Naive thymus-derived CD4-positive, alpha-beta T cell (primary cell): ENCODE results near the gene UPF2. TPM values are rescaled to one million over a fixed set of nuclear protein-coding genes. Genes with fewer than 3 reads are reported as not detected.

Experiments
- ATAC-seq: fragments of 150-1000 bp; cut with Tn5 transposase; 2 replicates; pipeline ENCODE4 v1.10.0; 2021; ENCODE audit warnings: mild to moderate bottlenecking, moderate library complexity
- CTCF ChIA-PET: fragments of 350-600 bp; sonication (Branson Sonifier 250); formaldehyde crosslinking; loops from one replicate; lab custom pipeline; 2021; ENCODE audit warnings: antibody characterized with exemption; lab: Charles Lee
- POLR2A ChIA-PET: fragments of 350-600 bp; sonication (Branson Sonifier 250); formaldehyde crosslinking; loops from one replicate; lab custom pipeline; 2021; ENCODE audit warnings: antibody characterized with exemption, inconsistent platforms; lab: Charles Lee
- DNase-seq, 9 donors: peaks; one replicate each; pipeline versions ENCODE4 v3.0.0 to v3.0.0-alpha.2; 2020 to 2022; ENCODE audit warnings: mixed read lengths in 1 of 9
- H3K27ac ChIP-seq: one replicate; pipeline ENCODE4 v1.7.0; 2013; ENCODE audit warnings: mild to moderate bottlenecking, low read depth, low read length, moderate library complexity
- H3K27me3 ChIP-seq, 2 donors: one replicate each; pipeline ENCODE4 v1.7.0; 2013; ENCODE audit warnings: low read length in 2 of 2, mild to moderate bottlenecking in 2 of 2, moderate library complexity in 2 of 2; ENCODE audit not compliant: control insufficient read depth in 2 of 2, insufficient read depth in 2 of 2
- H3K36me3 ChIP-seq, 3 experiments: 1 replicate in 2 of 3; 2 replicates in 1 of 3; pipeline ENCODE4 v1.7.0; 2013; ENCODE audit warnings: low read length in 3 of 3, mild to moderate bottlenecking in 3 of 3, moderate library complexity in 1 of 3; ENCODE audit not compliant: insufficient read depth in 3 of 3, control insufficient read depth in 2 of 3
- H3K4me1 ChIP-seq, 2 donors: one replicate each; pipeline ENCODE4 v1.7.0; 2013; ENCODE audit warnings: low read length in 2 of 2, mild to moderate bottlenecking in 2 of 2, moderate library complexity in 1 of 2; ENCODE audit not compliant: control insufficient read depth in 2 of 2, insufficient read depth in 2 of 2
- H3K4me3 ChIP-seq: 2 replicates; pipeline ENCODE4 v1.7.0; 2013; ENCODE audit warnings: mild to moderate bottlenecking, low read length
- H3K9me3 ChIP-seq, 3 experiments: 1 replicate in 2 of 3; 2 replicates in 1 of 3; pipeline ENCODE4 v1.7.0; 2013; ENCODE audit warnings: low read length in 3 of 3; ENCODE audit not compliant: control insufficient read depth in 2 of 3
- H3K27ac Mint-ChIP-seq, 9 donors: one replicate each; pipeline ENCODE4 v1.8.0; 2020 to 2022; ENCODE audit warnings: mixed read lengths in 9 of 9, mild to moderate bottlenecking in 8 of 9, moderate library complexity in 5 of 9, inconsistent platforms in 2 of 9
- H3K27me3 Mint-ChIP-seq, 5 donors: one replicate each; pipeline ENCODE4 v1.8.0; 2021 to 2022; ENCODE audit warnings: mixed read lengths in 5 of 5, mild to moderate bottlenecking in 1 of 5
- H3K36me3 Mint-ChIP-seq, 5 donors: one replicate each; pipeline ENCODE4 v1.8.0; 2020 to 2022; ENCODE audit warnings: mixed read lengths in 5 of 5, mild to moderate bottlenecking in 3 of 5, inconsistent platforms in 1 of 5
- H3K4me1 Mint-ChIP-seq, 7 donors: one replicate each; pipeline ENCODE4 v1.8.0; 2020 to 2022; ENCODE audit warnings: mixed read lengths in 7 of 7, mild to moderate bottlenecking in 3 of 7, inconsistent platforms in 1 of 7
- H3K4me3 Mint-ChIP-seq, 10 donors: one replicate each; pipeline ENCODE4 v1.8.0; 2020 to 2022; ENCODE audit warnings: mild to moderate bottlenecking in 10 of 10, mixed read lengths in 10 of 10, moderate library complexity in 6 of 10, inconsistent platforms in 2 of 10
- H3K9me3 Mint-ChIP-seq, 11 donors: one replicate each; pipeline ENCODE4 v1.8.0; 2020 to 2022; ENCODE audit warnings: mixed read lengths in 11 of 11, mild to moderate bottlenecking in 4 of 11, inconsistent platforms in 1 of 11, moderate library complexity in 1 of 11
- intact Hi-C, 2 donors: fragments of 100-400 bp; cut with micrococcal nuclease; formaldehyde crosslinking; loops; one replicate each; pipeline ENCODE4 v1.15.1; 2023
- polyA plus RNA-seq, 2 donors: library from polyadenylated mRNA; unstranded; fragments of 300-500 nt; fragmentation: Illumina TruSeq; gene quantifications; one replicate each; pipeline ENCODE4 v1.2.3, GENCODE V29; 2021
- total RNA-seq, 6 experiments: library from RNA in 5 of 6; stranded (reverse) in 5 of 6; gene quantifications; 1 replicate in 5 of 6; 2 replicates in 1 of 6; pipeline ENCODE4 v1.2.3 and lab custom pipeline; 2021 to 2026

UPF2 gene
- total and polyA plus RNA-seq, 7 experiments from 2014 or later = 9.0 to 40.5 (median 29.5) TPM

GRCh38 chr10:12027539-12027938 lies 15.1 kb downstream of the UPF2 start:
- Histone ChIP-seq H3K27me3 (no peaks in the 10 kb centered on the region), H3K27ac (no peak overlapping the region), H3K4me1 (peaks cover 0 to 7% of the 10 kb centered on the region in 2 donors), H3K4me3 (no peak overlapping the region), H3K36me3 (peaks cover 0 to 39% (median 4%) of the 10 kb centered on the region in 3 experiments), H3K9me3 (no peaks in the 10 kb centered on the region)
- intact Hi-C loops = loop anchor here (2.0 to 5.0 kb wide), 2 partner anchors 13 to 40 kb away; partner anchors contain the start of gene DHTKD1 (in 2 of the 2)
- Mint-ChIP-seq H3K9me3 (no peaks in the 10 kb centered on the region), H3K4me1 (peaks cover 17 to 63% (median 57%) of the 10 kb centered on the region in 7 donors), H3K4me3 (peak overlapping the region in 2 of 10 donors; percentile 1 to 9), H3K36me3 (peaks cover 9 to 42% (median 30%) of the 10 kb centered on the region in 5 donors), H3K27ac (peak overlapping the region in 1 of 9 donors; percentile 3), H3K27me3 (no peaks in the 10 kb centered on the region)
- ATAC-seq (no peak), DNase-seq (no peak)
- POLR2A ChIA-PET = no interaction called here
- CTCF ChIA-PET = no interaction called here

- H3K27ac ChIP-seq = no peak overlapping the region
- H3K4me1 Mint-ChIP-seq = peaks cover 20 to 58% (median 55%) of the 10 kb centered on the region in 7 donors
- no peak overlapping the region for H3K4me3 ChIP-seq
- H3K27ac Mint-ChIP-seq = peak overlapping the region in 2 of 9 donors; percentile 25 to 62
- no peak for DNase-seq
- no peaks in the 10 kb centered on the region for H3K9me3 Mint-ChIP-seq
- H3K36me3 ChIP-seq = peaks cover 0 to 31% (median 4%) of the 10 kb centered on the region in 3 experiments
- no peak for ATAC-seq
- H3K27me3 Mint-ChIP-seq = no peaks in the 10 kb centered on the region
- H3K9me3 ChIP-seq = no peaks in the 10 kb centered on the region
- intact Hi-C loops = loop anchor here (5.0 kb wide), 1 partner anchor 42 kb away; the partner anchor contains the start of gene DHTKD1 (in 2 of the 2)
- ChIA-PET CTCF (interaction anchor here (1.0 kb wide), 1 partner anchor 15 kb away, joined by 3 read pairs; no protein-coding TSS in a partner anchor), POLR2A (interaction anchor here (0.6 to 1.3 kb wide), 3 partner anchors 17 to 29 kb away, joined by 3 to 4 read pairs (median 3); partner anchors contain the start of gene UPF2)
- H3K4me1 ChIP-seq = peaks cover 0 to 7% of the 10 kb centered on the region in 2 donors
- H3K27me3 ChIP-seq = no peaks in the 10 kb centered on the region
- no peak overlapping the region for H3K4me3 Mint-ChIP-seq
- H3K36me3 Mint-ChIP-seq = peaks cover 9 to 33% (median 21%) of the 10 kb centered on the region in 5 donors
These were observed 17.0 kb downstream of the UPF2 start for GRCh38 chr10:12025591-12025990.

- peaks cover 21 to 49% (median 44%) of the 10 kb centered on the region in 7 donors for H3K4me1 Mint-ChIP-seq
These were observed 19.9 kb downstream of the UPF2 start for GRCh38 chr10:12022580-12023257.

GRCh38 chr10:12020574-12020973 lies 22.0 kb downstream of the UPF2 start:
- Histone ChIP-seq H3K9me3 (no peaks in the 10 kb centered on the region), H3K27ac (no peak overlapping the region), H3K4me3 (no peak overlapping the region), H3K36me3 (no peaks in the 10 kb centered on the region), H3K27me3 (no peaks in the 10 kb centered on the region), H3K4me1 (peaks cover 0 to 4% of the 10 kb centered on the region in 2 donors)
- CTCF ChIA-PET = no interaction called here
- Mint-ChIP-seq H3K4me1 (peaks cover 12 to 37% (median 31%) of the 10 kb centered on the region in 7 donors), H3K4me3 (no peak overlapping the region), H3K27me3 (no peaks in the 10 kb centered on the region), H3K9me3 (no peaks in the 10 kb centered on the region), H3K36me3 (peaks cover 0 to 13% (median 3%) of the 10 kb centered on the region in 5 donors), H3K27ac (peak overlapping the region in 1 of 9 donors; percentile 4)
- DNase-seq (no peak), ATAC-seq (no peak)
- POLR2A ChIA-PET = interaction anchor here (1.2 kb wide), 1 partner anchor 40 kb away, joined by 3 read pairs; no protein-coding TSS in a partner anchor
- intact Hi-C loops = no loop called here

More at GRCh38 chr10:12022580-12023257, 19.9 kb downstream of the UPF2 start:
- CTCF ChIA-PET = interaction anchor here (0.6 kb wide), 1 partner anchor 47 kb away, joined by 6 read pairs; no protein-coding TSS in a partner anchor
- Histone ChIP-seq H3K4me3 (no peak overlapping the region), H3K27me3 (no peaks in the 10 kb centered on the region), H3K36me3 (peaks cover 0 to 8% (median 0%) of the 10 kb centered on the region in 3 experiments), H3K27ac (no peak overlapping the region), H3K9me3 (no peaks in the 10 kb centered on the region), H3K4me1 (peaks cover 0 to 7% of the 10 kb centered on the region in 2 donors)
- POLR2A ChIA-PET = no interaction called here
- intact Hi-C loops = no loop called here
- ATAC-seq = no peak
- peak overlapping the region in 6 of 9 donors; percentile 37 to 76 (median 62) for H3K27ac Mint-ChIP-seq
- peaks cover 0 to 21% (median 9%) of the 10 kb centered on the region in 5 donors for H3K36me3 Mint-ChIP-seq
- H3K9me3 Mint-ChIP-seq = no peaks in the 10 kb centered on the region
- peak in 1 of 9 donors; percentile 12 for DNase-seq
- no peaks in the 10 kb centered on the region for H3K27me3 Mint-ChIP-seq
- peak overlapping the region in 8 of 10 donors; percentile 21 to 66 (median 58) for H3K4me3 Mint-ChIP-seq

GRCh38 chr10:12019283-12019971 lies 23.2 kb downstream of the UPF2 start:
- Mint-ChIP-seq H3K4me3 (no peak overlapping the region), H3K36me3 (peaks cover 0 to 13% (median 5%) of the 10 kb centered on the region in 5 donors)

More at GRCh38 chr10:12019283-12019971, 23.2 kb downstream of the UPF2 start:
- DNase-seq (no peak), ATAC-seq (no peak)
- Histone ChIP-seq H3K27me3 (no peaks in the 10 kb centered on the region), H3K9me3 (no peaks in the 10 kb centered on the region), H3K4me3 (no peak overlapping the region), H3K36me3 (no peaks in the 10 kb centered on the region), H3K27ac (no peak overlapping the region), H3K4me1 (peaks cover 0 to 3% of the 10 kb centered on the region in 2 donors)
- ChIA-PET POLR2A (interaction anchor here (0.6 to 1.2 kb wide), 3 partner anchors 36 to 1534 kb away, joined by 3 to 4 read pairs (median 3); no protein-coding TSS in a partner anchor), CTCF (no interaction called here)
- Mint-ChIP-seq H3K27ac (peak overlapping the region in 1 of 9 donors; percentile 40), H3K27me3 (no peaks in the 10 kb centered on the region), H3K4me1 (peaks cover 16 to 41% (median 31%) of the 10 kb centered on the region in 7 donors), H3K9me3 (no peaks in the 10 kb centered on the region)
- intact Hi-C loops = no loop called here
